GM23248 (cell line): ENCODE results near the gene NECAB3. TPM values are rescaled to one million over a fixed set of nuclear protein-coding genes. Genes with fewer than 3 reads are reported as not detected.

ENCODE experiments used
- DNase-seq: peaks from one replicate; pipeline ENCODE4 v3.0.0-alpha.2; 2015
- H2AFZ ChIP-seq: fragments of 200-600 bp; sonication (generic); 2 replicates; pipeline ENCODE4 v1.6.1; 2016; ENCODE audit warnings: antibody characterized with exemption
- H3F3A ChIP-seq: fragments of 200-600 bp; sonication (generic); 2 replicates; pipeline ENCODE4 v1.6.1; 2016; ENCODE audit warnings: mild to moderate bottlenecking, antibody characterized with exemption, mixed run types; ENCODE audit not compliant: insufficient read depth
- H3K27ac ChIP-seq: fragments of 200-600 bp; sonication (generic); 2 replicates; pipeline ENCODE4 v1.5.1; 2016; ENCODE audit warnings: mild to moderate bottlenecking
- H3K27me3 ChIP-seq: fragments of 200-600 bp; sonication (generic); replicated peaks from 2 replicates; pipeline ENCODE4 v1.6.1; 2016; ENCODE audit warnings: mild to moderate bottlenecking; ENCODE audit not compliant: insufficient read depth
- H3K36me3 ChIP-seq: fragments of 200-600 bp; sonication (generic); 2 replicates; pipeline ENCODE4 v1.6.1; 2016; ENCODE audit warnings: low read depth, mild to moderate bottlenecking
- H3K4me1 ChIP-seq: fragments of 200-600 bp; sonication (generic); 2 replicates; pipeline ENCODE4 v1.6.1; 2016; ENCODE audit warnings: mild to moderate bottlenecking; ENCODE audit not compliant: insufficient read depth
- H3K4me2 ChIP-seq: fragments of 200-600 bp; sonication (generic); one replicate; pipeline ENCODE4 v1.6.1; 2016; ENCODE audit warnings: mild to moderate bottlenecking; ENCODE audit not compliant: unreplicated experiment
- H3K4me3 ChIP-seq: fragments of 200-600 bp; sonication (generic); 2 replicates; pipeline ENCODE4 v1.5.1; 2016; ENCODE audit warnings: mild to moderate bottlenecking
- H3K79me2 ChIP-seq: fragments of 200-600 bp; sonication (generic); 2 replicates; pipeline ENCODE4 v1.6.1; 2016; ENCODE audit warnings: mild to moderate bottlenecking; ENCODE audit not compliant: insufficient read depth
- H3K9ac ChIP-seq: fragments of 200-600 bp; sonication (generic); 2 replicates; pipeline ENCODE4 v1.6.1; 2016; ENCODE audit warnings: mild to moderate bottlenecking
- H3K9me2 ChIP-seq: fragments of 200-600 bp; sonication (generic); 2 replicates; pipeline ENCODE4 v1.6.1; 2016; ENCODE audit warnings: mixed run types, mild to moderate bottlenecking, moderate library complexity; ENCODE audit not compliant: insufficient read depth
- H3K9me3 ChIP-seq: fragments of 200-600 bp; sonication (generic); one replicate; pipeline ENCODE4 v1.6.1; 2017; ENCODE audit warnings: low read depth
- H4K20me1 ChIP-seq: fragments of 200-600 bp; sonication (generic); 2 replicates; pipeline ENCODE4 v1.6.0; 2016; ENCODE audit not compliant: insufficient read depth
- EZH2 ChIP-seq: fragments of 200-600 bp; sonication (generic); IDR thresholded peaks from 2 replicates; pipeline ENCODE4 v1.6.1; 2018; ENCODE audit warnings: antibody characterized with exemption, mild to moderate bottlenecking; ENCODE audit not compliant: insufficient read depth, poor library complexity, severe bottlenecking
- EZH2phosphoT487 ChIP-seq: fragments of 200-600 bp; sonication (generic); IDR thresholded peaks from 2 replicates; pipeline ENCODE4 v1.6.1; 2018; ENCODE audit warnings: antibody characterized with exemption, moderate library complexity, mild to moderate bottlenecking, low read depth; ENCODE audit not compliant: insufficient read depth
- whole genome bisulfite sequencing, 2 experiments: methylation state at CpG; one replicate each; pipeline ENCODE4 v1.1.6; 2015 to 2017; ENCODE audit warnings: low lambda C conversion rate in 2 of 2, low coverage in 1 of 2; ENCODE audit errors: missing lambda C conversion rate in 2 of 2; 5-methylcytosine and 5-hydroxymethylcytosine counted together
- in situ Hi-C: fragments of 300-500 bp; cut with MboI; formaldehyde crosslinking; loops from 2 replicates; pipeline ENCODE4 v1.15.0; 2020
- polyA plus RNA-seq: library from polyadenylated mRNA; unstranded; fragments of >200 nt; fragmentation: Nextera tagmentation; extraction: Ambion mirVana; gene quantifications from 2 replicates; pipeline ENCODE4 v1.2.1, GENCODE V29; 2016
- total RNA-seq: library from RNA; depleted of rRNA; stranded (reverse); fragments of >200 nt; shearing (Covaris generic); gene quantifications from 2 replicates; pipeline ENCODE4 v1.2.3, GENCODE V29; 2014

NECAB3 gene
- total and polyA plus RNA-seq, 2 experiments from 2014 or later, result 11.0 to 27.1 TPM

DNA sequence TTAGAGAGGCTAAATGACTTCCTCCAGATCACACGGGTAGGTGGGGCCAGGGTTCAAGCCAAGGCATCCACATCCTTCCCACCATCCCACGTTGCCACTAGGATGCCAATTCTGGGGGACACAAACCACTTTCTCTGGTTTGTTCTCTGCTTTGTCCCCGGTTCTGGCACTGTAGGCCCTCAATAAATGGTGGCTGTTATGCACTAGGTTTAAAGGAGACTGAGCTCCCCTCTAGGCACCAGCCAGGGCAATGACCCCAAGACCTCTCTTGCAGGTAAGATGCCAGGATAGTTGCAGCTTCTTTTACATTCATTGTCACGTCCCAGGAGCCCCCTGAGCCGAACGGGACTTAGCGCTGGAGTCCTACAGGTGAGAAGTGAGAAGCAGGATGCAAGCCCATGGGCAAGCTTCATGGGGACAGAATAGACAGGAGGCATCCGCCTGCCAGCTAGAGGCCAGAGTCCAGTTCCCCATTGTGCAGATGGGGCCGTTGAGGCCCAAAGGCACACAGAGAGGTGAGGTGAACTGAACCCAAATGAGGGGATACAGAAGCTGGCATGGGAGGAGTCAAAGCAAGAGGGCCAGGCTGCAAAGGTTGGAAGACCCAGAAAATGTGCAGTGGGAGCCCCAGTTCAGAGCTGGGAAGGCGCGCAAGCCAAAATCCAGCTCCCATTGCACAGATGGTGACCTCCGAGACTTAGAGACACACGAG, 45.2 kb upstream of the NECAB3 start:
- Histone ChIP-seq H3K9ac (peak overlapping the region; percentile 76), H3K9me2 (no peaks in the 10 kb centered on the region), H3K4me2 (peak overlapping the region; percentile 64), H3K9me3 (no peaks in the 10 kb centered on the region), H3K4me1 (no peaks in the 10 kb centered on the region), H2AFZ (peak overlapping the region; percentile 90), H3K4me3 (peak overlapping the region; percentile 81), H3K36me3 (no peaks in the 10 kb centered on the region), H3K27me3 (no peaks in the 10 kb centered on the region), H3K27ac (peak overlapping the region; percentile 33; the same call in 1 of the 2 replicates), H4K20me1 (no peaks in the 10 kb centered on the region), H3K79me2 (0 out of 2 replicates have a peak, but pooled peaks cover 8% of the 10 kb centered on the region), H3F3A (no peaks in the 10 kb centered on the region)
- TF ChIP-seq EZH2 (no peak), EZH2phosphoT487 (no peak)
- peak; percentile 26 for DNase-seq
- in situ Hi-C loops, result no loop called here
- 21 to 24% methylated on average over 13 of the region's 13 CpGs for WGBS, 2 experiments

DNA sequence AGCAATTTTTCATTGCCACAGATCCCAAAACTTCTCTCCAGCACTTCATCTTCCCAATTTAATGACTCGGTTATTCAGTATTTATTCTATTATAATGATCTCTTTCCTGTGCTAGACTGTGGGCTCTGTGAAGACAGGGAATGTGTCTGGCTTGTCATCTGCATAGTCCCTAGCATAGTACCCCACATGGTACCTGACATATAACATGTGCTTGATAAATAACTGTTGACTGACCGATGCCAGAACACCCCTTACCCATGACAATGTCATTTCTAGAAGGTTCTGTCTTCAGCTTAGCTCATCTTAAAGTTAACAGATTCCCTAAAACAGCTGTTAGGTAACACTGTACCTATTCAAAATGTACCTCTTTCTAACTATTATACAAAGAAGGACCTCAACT, 42.3 kb upstream of the NECAB3 start:
- no peaks in the 10 kb centered on the region for H3K27me3 ChIP-seq
- no peaks in the 10 kb centered on the region for H3K4me1 ChIP-seq
- H3K79me2 ChIP-seq, result 0 out of 2 replicates have a peak, but pooled peaks cover 8% of the 10 kb centered on the region
- no peak for DNase-seq
- H4K20me1 ChIP-seq, result no peaks in the 10 kb centered on the region
- H3K9me2 ChIP-seq, result no peaks in the 10 kb centered on the region
- whole genome bisulfite sequencing, 2 experiments, result 93% methylated on average over 2 of the region's 2 CpGs
- no peak overlapping the region for H3K9ac ChIP-seq
- no peak overlapping the region for H3K4me2 ChIP-seq
- H3F3A ChIP-seq, result no peaks in the 10 kb centered on the region
- no peaks in the 10 kb centered on the region for H3K36me3 ChIP-seq
- TF ChIP-seq EZH2, result no peak
- TF ChIP-seq EZH2phosphoT487, result no peak
- no peak overlapping the region for H3K27ac ChIP-seq
- in situ Hi-C loops, result no loop called here
- H3K4me3 ChIP-seq, result no peak overlapping the region
- H2AFZ ChIP-seq, result no peak overlapping the region
- no peaks in the 10 kb centered on the region for H3K9me3 ChIP-seq

DNA sequence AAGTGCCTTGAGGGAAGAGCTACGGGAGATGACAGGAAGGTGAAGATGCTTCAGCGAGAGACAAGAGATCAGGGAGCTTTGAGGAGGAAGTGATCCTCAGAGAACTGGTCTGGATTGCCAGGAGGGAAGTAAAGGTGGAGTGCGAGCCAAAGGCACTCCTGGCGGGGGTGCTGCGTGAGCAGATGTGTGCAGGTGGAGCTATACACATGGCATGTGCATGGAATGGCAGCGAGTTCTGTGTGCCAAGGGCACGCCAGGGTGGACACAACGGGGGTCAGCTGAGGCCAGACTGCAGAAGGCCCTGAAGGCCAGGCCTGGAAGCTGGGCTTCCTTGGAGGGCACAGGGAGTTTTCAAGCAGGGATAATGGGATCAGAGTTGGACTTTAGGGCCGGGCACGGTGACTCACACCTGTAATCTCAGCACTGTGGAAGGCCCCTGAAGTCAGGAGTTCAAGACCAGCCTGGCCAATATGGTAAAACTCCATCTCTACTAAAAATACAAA, 39.7 kb upstream of the NECAB3 start:
- Histone ChIP-seq H3K27me3 (no peaks in the 10 kb centered on the region), H3K79me2 (0 out of 2 replicates have a peak, but pooled peaks cover 1% of the 10 kb centered on the region), H3K4me1 (no peaks in the 10 kb centered on the region), H3K4me2 (no peak overlapping the region), H3K9me2 (no peaks in the 10 kb centered on the region), H3K4me3 (no peak overlapping the region), H3K9me3 (no peaks in the 10 kb centered on the region), H3K9ac (no peak overlapping the region), H3F3A (no peaks in the 10 kb centered on the region), H3K36me3 (no peaks in the 10 kb centered on the region), H3K27ac (no peak overlapping the region), H4K20me1 (no peaks in the 10 kb centered on the region), H2AFZ (no peak overlapping the region)
- 82 to 87% methylated on average over 10 of the region's 10 CpGs for WGBS, 2 experiments
- DNase-seq, result no peak
- TF ChIP-seq EZH2, result no peak
- in situ Hi-C loops, result no loop called here

DNA sequence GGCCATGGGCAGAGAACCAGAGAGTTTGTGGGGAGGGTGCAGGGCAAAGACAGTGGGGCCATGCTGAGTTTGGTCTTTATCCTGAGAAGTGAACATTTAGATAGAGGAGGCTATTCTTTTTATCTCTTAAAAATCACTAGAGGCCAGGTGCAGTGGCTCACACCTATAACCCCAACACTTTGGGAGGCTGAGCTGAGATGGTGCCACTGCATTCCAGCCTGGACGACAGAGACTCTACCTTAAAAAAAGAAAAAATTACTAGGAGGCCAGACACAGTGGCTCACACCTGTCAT, 37.2 kb upstream of the NECAB3 start:
- Histone ChIP-seq H2AFZ (no peak overlapping the region), H3K27me3 (no peaks in the 10 kb centered on the region), H3K4me1 (no peaks in the 10 kb centered on the region), H4K20me1 (no peaks in the 10 kb centered on the region), H3K79me2 (no peaks in the 10 kb centered on the region), H3K27ac (no peak overlapping the region), H3K4me3 (no peak overlapping the region), H3K9ac (no peak overlapping the region), H3K9me3 (no peaks in the 10 kb centered on the region), H3K4me2 (no peak overlapping the region), H3K36me3 (no peaks in the 10 kb centered on the region), H3K9me2 (no peaks in the 10 kb centered on the region), H3F3A (no peaks in the 10 kb centered on the region)
- TF ChIP-seq EZH2, result no peak
- no peak for TF ChIP-seq EZH2phosphoT487
- 33 to 76% methylated on average over 1 of the region's 1 CpG for WGBS, 2 experiments
- no peak for DNase-seq
- in situ Hi-C loops, result no loop called here
